ENCODE data around the gene PDGFD. TPM values are rescaled to one million over a fixed set of nuclear protein-coding genes. Genes with fewer than 3 reads are reported as not detected.

The PDGFD gene
- total and polyA plus RNA-seq, 2 donors (not counting 1 experiment from before 2014, with no cell fraction given): 1.3 TPM

- no peaks in the 10 kb centered on the region for H3K79me2 ChIP-seq (ENCODE audit: control insufficient read depth, insufficient read depth, low read length)
- no peak for DNase-seq (ENCODE audit: low read depth in 2 of 2)
- no peak overlapping the region for H3K4me2 ChIP-seq (ENCODE audit: extremely low read depth, insufficient read depth, low read length)
- H4K20me1 ChIP-seq (ENCODE audit: control insufficient read depth, extremely low read depth, insufficient read depth, low read length): no peaks in the 10 kb centered on the region
- no peak overlapping the region for H3K4me3 ChIP-seq (replicated peaks in 1 of 4; ENCODE audit: control extremely low read depth in 1 of 4, insufficient read depth in 1 of 4, low read depth in 3 of 4, low read length in 4 of 4)
- H3K4me1 ChIP-seq (ENCODE audit: control insufficient read depth, extremely low read depth, insufficient read depth, low read length): no peaks in the 10 kb centered on the region
- no peak overlapping the region for H2AFZ ChIP-seq (ENCODE audit: low read length)
- H3K27me3 ChIP-seq (ENCODE audit: control insufficient read depth, insufficient read depth, low read length): no peaks in the 10 kb centered on the region
- no peak for TF ChIP-seq EZH2 (IDR thresholded peaks at IDR 0.05; ENCODE audit: low read length, missing control alignments)
- TF ChIP-seq CTCF (conservative IDR thresholded peaks at IDR 0.05 in 1 of 2, IDR thresholded peaks at IDR 0.05 in 1 of 2; ENCODE audit: low read depth in 1 of 2, low read length in 2 of 2): no peak
- H3K9ac ChIP-seq (ENCODE audit: insufficient read depth, low read length): no peak overlapping the region
- no peaks in the 10 kb centered on the region for H3K9me3 ChIP-seq (ENCODE audit: control insufficient read depth, insufficient read depth, low read depth, low read length)
- no peak overlapping the region for H3K27ac ChIP-seq (ENCODE audit: insufficient read depth, low read length)
- no peaks in the 10 kb centered on the region for H3K36me3 ChIP-seq (ENCODE audit: control insufficient read depth, insufficient read depth, low read length)
These were observed 285.3 kb downstream of the PDGFD start for GRCh38 chr11:103878646-103879045.

DNA sequence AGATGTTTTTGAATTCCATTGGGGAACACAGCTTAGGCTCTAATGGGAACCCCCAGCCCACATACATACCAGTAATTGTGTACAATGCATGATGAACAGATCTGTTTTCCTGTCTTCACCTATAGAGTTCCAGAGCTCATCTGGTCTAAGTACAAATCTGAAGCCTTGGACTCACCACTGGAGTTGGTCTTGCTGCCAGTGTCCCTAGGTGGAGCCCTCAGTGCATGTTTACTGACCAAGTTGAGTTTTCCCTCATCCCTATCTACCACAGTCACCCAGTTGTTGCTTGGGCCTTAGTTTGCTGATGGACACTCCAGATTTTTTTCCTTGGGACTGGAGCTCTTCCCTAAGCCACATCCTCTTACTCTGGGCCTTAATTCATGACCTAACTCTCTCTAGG, 286.7 kb downstream of the PDGFD start:
- no peak overlapping the region for H3K9ac ChIP-seq (ENCODE audit: insufficient read depth, low read length)
- H3K79me2 ChIP-seq (ENCODE audit: control insufficient read depth, insufficient read depth, low read length): no peaks in the 10 kb centered on the region
- H3K4me2 ChIP-seq (ENCODE audit: extremely low read depth, insufficient read depth, low read length): no peak overlapping the region
- no peaks in the 10 kb centered on the region for H4K20me1 ChIP-seq (ENCODE audit: control insufficient read depth, extremely low read depth, insufficient read depth, low read length)
- H3K27me3 ChIP-seq (ENCODE audit: control insufficient read depth, insufficient read depth, low read length): no peaks in the 10 kb centered on the region
- no peak overlapping the region for H3K4me3 ChIP-seq (replicated peaks in 1 of 4; ENCODE audit: control extremely low read depth in 1 of 4, insufficient read depth in 1 of 4, low read depth in 3 of 4, low read length in 4 of 4)
- peak; percentile 8 to 14 for DNase-seq (ENCODE audit: low read depth in 2 of 2)
- TF ChIP-seq CTCF (conservative IDR thresholded peaks at IDR 0.05 in 1 of 2, IDR thresholded peaks at IDR 0.05 in 1 of 2; ENCODE audit: low read depth in 1 of 2, low read length in 2 of 2) (no peak), EZH2 (IDR thresholded peaks at IDR 0.05; ENCODE audit: low read length, missing control alignments) (no peak)
- H3K9me3 ChIP-seq (ENCODE audit: control insufficient read depth, insufficient read depth, low read depth, low read length): no peaks in the 10 kb centered on the region
- no peak overlapping the region for H2AFZ ChIP-seq (ENCODE audit: low read length)
- H3K4me1 ChIP-seq (ENCODE audit: control insufficient read depth, extremely low read depth, insufficient read depth, low read length): no peaks in the 10 kb centered on the region
- no peaks in the 10 kb centered on the region for H3K36me3 ChIP-seq (ENCODE audit: control insufficient read depth, insufficient read depth, low read length)
- no peak overlapping the region for H3K27ac ChIP-seq (ENCODE audit: insufficient read depth, low read length)

- no peaks in the 10 kb centered on the region for H4K20me1 ChIP-seq (ENCODE audit: control insufficient read depth, extremely low read depth, insufficient read depth, low read length)
- H3K79me2 ChIP-seq (ENCODE audit: control insufficient read depth, insufficient read depth, low read length): no peaks in the 10 kb centered on the region
- no peaks in the 10 kb centered on the region for H3K27me3 ChIP-seq (ENCODE audit: control insufficient read depth, insufficient read depth, low read length)
- H3K4me3 ChIP-seq (replicated peaks in 1 of 4; ENCODE audit: control extremely low read depth in 1 of 4, insufficient read depth in 1 of 4, low read depth in 3 of 4, low read length in 4 of 4): no peak overlapping the region
- TF ChIP-seq EZH2 (IDR thresholded peaks at IDR 0.05; ENCODE audit: low read length, missing control alignments) (no peak), CTCF (conservative IDR thresholded peaks at IDR 0.05 in 1 of 2, IDR thresholded peaks at IDR 0.05 in 1 of 2; ENCODE audit: low read depth in 1 of 2, low read length in 2 of 2) (no peak)
- no peak overlapping the region for H3K27ac ChIP-seq (ENCODE audit: insufficient read depth, low read length)
- H3K4me2 ChIP-seq (ENCODE audit: extremely low read depth, insufficient read depth, low read length): no peak overlapping the region
- no peak overlapping the region for H2AFZ ChIP-seq (ENCODE audit: low read length)
- H3K36me3 ChIP-seq (ENCODE audit: control insufficient read depth, insufficient read depth, low read length): no peaks in the 10 kb centered on the region
- no peaks in the 10 kb centered on the region for H3K4me1 ChIP-seq (ENCODE audit: control insufficient read depth, extremely low read depth, insufficient read depth, low read length)
- no peak overlapping the region for H3K9ac ChIP-seq (ENCODE audit: insufficient read depth, low read length)
- no peak for DNase-seq (ENCODE audit: low read depth in 2 of 2)
- no peaks in the 10 kb centered on the region for H3K9me3 ChIP-seq (ENCODE audit: control insufficient read depth, insufficient read depth, low read depth, low read length)
These were observed 288.0 kb downstream of the PDGFD start for GRCh38 chr11:103875855-103876510.
